GM12865 (cell line): ENCODE results near the gene UROC1.

Source experiments
- DNase-seq: peaks from one replicate; pipeline ENCODE4 v3.0.0; 2010; ENCODE audit warnings: low read depth
- H3K4me3 ChIP-seq: 2 replicates; pipeline ENCODE4 v1.5.1; 2011; ENCODE audit warnings: mild to moderate bottlenecking, low read depth, low read length, control low read depth
- TF ChIP-seq, protein P1 (sequence below): IDR thresholded peaks from 2 replicates; pipeline ENCODE4 v1.5.1; 2011; ENCODE audit warnings: low read length, control low read depth, low read depth, inconsistent platforms; ENCODE audit not compliant: insufficient read depth; ENCODE audit errors: missing control alignments

The UROC1 gene

DNA sequence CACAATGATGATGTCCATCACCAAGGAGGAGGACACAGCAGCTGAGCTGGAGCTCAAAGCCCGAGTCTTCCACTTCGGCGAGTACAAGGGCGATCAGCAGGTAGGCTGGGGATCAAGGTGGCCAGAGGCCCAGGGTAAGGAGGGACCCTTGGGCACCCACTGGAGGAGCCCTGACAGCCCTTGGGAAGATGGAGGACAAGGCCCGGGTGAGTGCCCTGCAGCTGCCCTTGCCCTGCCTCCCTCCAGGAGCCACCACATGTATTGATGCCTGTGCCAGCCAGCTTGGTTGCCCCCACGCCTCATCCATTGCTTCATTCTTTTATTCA lies 84.5 kb downstream of the UROC1 start:
- DNase-seq = no peak
- no peak overlapping the region for H3K4me3 ChIP-seq
- TF ChIP-seq, protein P1, sequence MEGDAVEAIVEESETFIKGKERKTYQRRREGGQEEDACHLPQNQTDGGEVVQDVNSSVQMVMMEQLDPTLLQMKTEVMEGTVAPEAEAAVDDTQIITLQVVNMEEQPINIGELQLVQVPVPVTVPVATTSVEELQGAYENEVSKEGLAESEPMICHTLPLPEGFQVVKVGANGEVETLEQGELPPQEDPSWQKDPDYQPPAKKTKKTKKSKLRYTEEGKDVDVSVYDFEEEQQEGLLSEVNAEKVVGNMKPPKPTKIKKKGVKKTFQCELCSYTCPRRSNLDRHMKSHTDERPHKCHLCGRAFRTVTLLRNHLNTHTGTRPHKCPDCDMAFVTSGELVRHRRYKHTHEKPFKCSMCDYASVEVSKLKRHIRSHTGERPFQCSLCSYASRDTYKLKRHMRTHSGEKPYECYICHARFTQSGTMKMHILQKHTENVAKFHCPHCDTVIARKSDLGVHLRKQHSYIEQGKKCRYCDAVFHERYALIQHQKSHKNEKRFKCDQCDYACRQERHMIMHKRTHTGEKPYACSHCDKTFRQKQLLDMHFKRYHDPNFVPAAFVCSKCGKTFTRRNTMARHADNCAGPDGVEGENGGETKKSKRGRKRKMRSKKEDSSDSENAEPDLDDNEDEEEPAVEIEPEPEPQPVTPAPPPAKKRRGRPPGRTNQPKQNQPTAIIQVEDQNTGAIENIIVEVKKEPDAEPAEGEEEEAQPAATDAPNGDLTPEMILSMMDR = no peak

DNA sequence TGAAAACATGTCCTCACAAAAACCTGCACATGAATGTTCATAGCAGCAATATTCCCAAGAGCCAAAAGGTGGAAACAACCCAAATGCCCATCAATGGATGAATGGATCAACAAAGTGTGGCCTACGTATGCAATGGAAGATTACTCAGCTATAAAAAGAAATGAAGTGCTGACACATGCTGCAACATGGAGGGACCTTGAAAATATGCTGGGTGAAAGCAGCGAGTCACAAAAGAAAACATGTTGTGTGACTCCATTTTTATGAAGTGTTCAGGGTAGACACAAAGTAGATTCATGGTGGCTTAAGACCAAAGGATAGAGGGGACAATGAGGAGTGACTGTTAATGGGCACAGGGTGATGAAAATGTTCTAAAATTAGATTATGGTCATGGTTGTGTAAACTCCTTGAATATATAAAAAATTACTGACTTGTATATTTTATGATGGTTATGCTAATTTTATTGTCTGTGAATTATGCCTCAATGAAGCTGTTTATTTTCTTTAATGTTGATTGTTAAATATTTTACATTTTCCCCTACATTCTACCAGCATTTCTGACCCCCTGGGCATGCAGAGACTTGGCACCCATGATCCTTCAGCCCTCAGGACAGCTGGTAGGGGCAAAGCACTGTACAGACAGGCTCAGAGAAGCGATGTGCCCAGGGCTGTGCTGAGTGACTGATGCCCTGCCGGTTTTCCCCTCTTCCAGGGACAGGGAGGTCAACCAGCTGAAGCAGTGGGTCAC lies 85.0 kb downstream of the UROC1 start:
- H3K4me3 ChIP-seq = no peak overlapping the region
- TF ChIP-seq, protein P1 = no peak
- DNase-seq = no peak
